ENCODE results near the gene YES1. TPM values are rescaled to one million over a fixed set of nuclear protein-coding genes. Genes with fewer than 3 reads are reported as not detected.
"Not testable (repeated sequence)": the region's sequence is repeated elsewhere in the genome, so short reads cannot be mapped to it uniquely, and the experiment has no call there.

Gene YES1
- total RNA-seq, 1 donor from 2014 or later = 56.0 TPM

DNA sequence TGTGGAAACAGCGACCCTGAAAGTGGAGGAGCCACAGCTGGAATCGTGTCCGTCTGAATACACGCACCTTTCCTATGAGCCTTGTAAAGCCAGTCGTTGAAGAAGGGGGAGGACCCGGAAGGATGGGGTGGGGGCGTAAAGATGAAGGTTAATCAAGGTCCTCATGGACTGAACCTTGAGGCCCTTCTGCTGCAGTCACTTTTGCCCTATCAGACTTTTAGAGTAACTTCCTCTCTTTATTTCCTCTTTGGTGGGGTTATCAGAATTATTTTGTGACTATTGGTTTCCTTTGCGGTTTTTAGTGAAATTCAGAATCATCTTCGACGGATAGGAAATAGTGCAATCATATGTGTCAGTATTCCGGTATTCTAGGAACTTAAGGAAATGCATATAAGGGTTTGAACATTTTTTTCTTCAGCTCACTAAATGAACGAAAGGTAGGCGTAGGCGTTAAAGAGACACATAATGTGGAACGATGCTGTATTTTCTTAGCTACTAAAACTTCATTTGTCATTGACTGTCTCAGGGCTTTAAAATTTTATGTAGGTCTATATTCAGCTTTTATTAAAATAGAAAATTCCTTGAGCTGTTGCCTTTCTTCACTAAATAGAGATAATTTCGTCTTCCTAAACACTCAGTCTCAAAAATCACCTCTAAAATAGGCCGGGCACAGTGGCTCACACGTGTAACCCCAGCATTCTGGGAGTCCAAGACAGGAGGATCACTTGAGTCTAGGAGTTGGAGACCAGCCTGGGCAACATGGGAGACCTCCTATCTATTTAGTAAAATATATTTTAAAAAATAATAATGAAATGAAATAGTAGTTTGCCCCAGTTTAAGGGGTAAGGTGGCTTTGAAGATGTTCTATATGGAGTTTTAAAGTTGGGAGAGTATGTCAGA, 1.4 kb upstream of the YES1 start:
- no peaks in the 10 kb centered on the region for H3K36me3 ChIP-seq
- DNase-seq (no peak), ATAC-seq (no peak)
- no peaks in the 10 kb centered on the region for H3K27me3 ChIP-seq
- peak overlapping the region; percentile 96 for H3K27ac ChIP-seq
- intact Hi-C loops (cut with DNase I) = no loop called here
- TF ChIP-seq, protein P1, sequence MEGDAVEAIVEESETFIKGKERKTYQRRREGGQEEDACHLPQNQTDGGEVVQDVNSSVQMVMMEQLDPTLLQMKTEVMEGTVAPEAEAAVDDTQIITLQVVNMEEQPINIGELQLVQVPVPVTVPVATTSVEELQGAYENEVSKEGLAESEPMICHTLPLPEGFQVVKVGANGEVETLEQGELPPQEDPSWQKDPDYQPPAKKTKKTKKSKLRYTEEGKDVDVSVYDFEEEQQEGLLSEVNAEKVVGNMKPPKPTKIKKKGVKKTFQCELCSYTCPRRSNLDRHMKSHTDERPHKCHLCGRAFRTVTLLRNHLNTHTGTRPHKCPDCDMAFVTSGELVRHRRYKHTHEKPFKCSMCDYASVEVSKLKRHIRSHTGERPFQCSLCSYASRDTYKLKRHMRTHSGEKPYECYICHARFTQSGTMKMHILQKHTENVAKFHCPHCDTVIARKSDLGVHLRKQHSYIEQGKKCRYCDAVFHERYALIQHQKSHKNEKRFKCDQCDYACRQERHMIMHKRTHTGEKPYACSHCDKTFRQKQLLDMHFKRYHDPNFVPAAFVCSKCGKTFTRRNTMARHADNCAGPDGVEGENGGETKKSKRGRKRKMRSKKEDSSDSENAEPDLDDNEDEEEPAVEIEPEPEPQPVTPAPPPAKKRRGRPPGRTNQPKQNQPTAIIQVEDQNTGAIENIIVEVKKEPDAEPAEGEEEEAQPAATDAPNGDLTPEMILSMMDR (IDR thresholded peaks at IDR 0.05) = no peak
- H3K4me1 ChIP-seq = peaks cover 10% of the 10 kb centered on the region
- H3K9me3 ChIP-seq = no peaks in the 10 kb centered on the region
- H3K4me3 ChIP-seq = peak overlapping the region; percentile 90

DNA sequence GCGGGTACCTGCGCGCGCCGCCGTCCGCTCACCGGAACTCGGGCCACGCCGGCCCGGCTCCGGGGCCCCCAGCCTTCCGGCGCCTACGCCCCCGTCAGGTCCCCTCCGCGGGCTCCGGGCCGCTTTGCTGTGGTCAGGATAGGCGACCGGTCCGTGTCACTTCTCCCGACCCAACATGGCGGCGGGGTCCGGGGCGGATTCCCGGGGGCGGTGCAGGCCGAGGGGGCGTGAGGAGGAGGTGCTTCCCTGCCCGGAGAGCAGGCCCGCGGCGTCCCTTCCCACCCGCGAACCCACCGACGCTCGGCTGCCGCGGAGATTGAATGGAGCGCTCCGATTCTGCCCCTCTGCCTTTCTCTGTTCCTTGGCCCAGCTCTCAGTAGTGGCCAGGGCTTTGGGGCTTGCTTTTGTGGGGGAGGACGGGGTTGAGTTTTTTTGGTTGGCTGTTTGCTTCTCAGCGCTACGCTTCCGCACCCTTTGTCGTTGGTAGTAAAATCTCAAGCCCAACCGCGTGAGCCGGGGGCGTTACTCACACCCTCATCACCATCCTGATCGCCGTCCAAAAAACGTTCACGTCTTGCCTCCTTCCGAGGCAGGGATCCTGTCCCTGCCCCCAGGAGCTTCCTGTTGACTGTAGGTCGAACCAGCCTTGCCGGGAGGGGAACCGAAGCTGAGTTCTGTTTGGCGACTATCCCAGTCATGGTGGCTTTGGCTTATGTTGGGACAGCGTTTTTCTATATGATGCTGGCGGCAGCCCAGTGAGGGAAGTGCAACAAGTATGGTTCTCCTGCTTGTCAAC, 532 bp upstream of the YES1 start:
- Histone ChIP-seq H3K4me3 (peak overlapping the region; percentile 90), H3K27me3 (no peaks in the 10 kb centered on the region), H3K4me1 (peaks cover 14% of the 10 kb centered on the region), H3K36me3 (no peaks in the 10 kb centered on the region), H3K9me3 (no peaks in the 10 kb centered on the region), H3K27ac (peak overlapping the region; percentile 96)
- intact Hi-C loops (cut with DNase I) = no loop called here
- ATAC-seq (peak; percentile 68), DNase-seq (peak; percentile 91)
- TF ChIP-seq, protein P1 (IDR thresholded peaks at IDR 0.05) = no peak

DNA sequence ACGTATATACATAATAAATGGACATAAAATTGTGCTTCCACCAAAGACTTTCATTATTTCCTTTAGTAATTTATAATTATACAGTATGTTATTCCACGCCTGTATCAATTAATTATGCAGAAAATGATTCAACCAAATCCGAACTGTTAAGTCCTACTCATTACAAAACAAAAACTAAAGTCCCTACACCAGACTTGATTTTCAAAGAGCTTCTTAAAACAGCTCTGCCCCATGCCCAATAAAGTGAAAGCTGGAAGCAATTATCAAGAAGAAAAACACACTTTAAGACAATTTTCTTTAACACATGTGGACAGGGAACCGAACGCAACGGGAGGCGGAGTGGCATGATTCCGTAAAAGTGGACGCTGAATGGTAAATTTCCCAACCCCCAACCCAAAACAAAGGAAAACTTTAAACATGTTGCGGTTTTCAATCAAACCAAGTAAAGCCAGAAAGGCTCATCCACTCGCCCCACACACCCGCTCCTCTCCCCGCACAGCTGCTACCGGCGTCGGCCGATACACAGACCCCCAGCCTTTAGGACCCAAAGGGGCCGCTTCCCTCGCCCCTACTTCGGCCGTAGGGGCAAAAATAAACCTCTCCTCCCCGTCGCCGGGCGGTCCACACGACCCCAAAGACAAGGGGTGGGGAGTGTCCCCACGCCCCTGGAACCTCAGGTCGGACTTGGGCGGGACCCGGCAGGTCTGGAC, 705 bp downstream of the YES1 start:
- no peaks in the 10 kb centered on the region for H3K27me3 ChIP-seq
- no peak for DNase-seq

DNA sequence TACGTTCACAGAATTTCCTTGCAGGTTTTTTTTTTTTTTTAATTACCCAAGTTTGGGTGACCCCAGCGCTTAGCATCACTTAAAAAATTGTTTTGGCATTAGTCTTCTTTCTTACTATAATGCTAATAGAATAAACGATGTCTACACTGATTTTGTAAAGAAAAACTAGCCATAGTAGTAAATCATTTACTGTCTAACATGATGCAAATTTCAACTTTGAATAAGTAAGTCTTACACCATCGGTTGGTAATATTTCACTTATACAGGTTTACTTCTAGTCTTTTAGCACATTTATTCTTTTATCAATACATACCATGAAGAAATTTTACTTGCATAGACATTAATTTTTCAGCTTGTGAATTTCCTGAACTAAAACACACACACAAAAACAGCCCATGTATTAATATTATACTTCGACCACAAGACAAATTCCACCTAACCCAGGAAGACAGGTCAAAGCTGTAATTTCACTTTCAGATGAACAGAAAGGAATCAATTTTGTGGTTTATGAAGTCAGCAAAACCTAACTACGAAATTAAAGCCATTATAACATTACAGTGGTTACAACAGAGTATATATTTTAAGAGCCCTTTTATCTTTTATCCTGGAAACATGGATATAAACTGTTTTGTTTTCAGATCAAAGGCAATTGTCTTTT, 1.9 kb downstream of the YES1 start:
- Histone ChIP-seq H3K27ac (no peak overlapping the region), H3K4me1 (peaks cover 23% of the 10 kb centered on the region), H3K9me3 (no peaks in the 10 kb centered on the region), H3K4me3 (peak overlapping the region; percentile 90), H3K27me3 (no peaks in the 10 kb centered on the region), H3K36me3 (no peaks in the 10 kb centered on the region)
- intact Hi-C loops (cut with DNase I) = loop anchor here (10.0 kb wide), 1 partner anchor 65 kb away; no protein-coding TSS in a partner anchor
- ATAC-seq = no peak
- no peak for DNase-seq
- TF ChIP-seq, protein P1 (IDR thresholded peaks at IDR 0.05) = no peak

More for the DNA sequence above, 705 bp downstream of the YES1 start:
- Histone ChIP-seq H3K9me3 (no peaks in the 10 kb centered on the region), H3K27ac (peak overlapping the region; percentile 96), H3K4me1 (peaks cover 14% of the 10 kb centered on the region), H3K36me3 (no peaks in the 10 kb centered on the region), H3K4me3 (peak overlapping the region; percentile 90)
- intact Hi-C loops (cut with DNase I) = no loop called here
- TF ChIP-seq, protein P1 (IDR thresholded peaks at IDR 0.05) = no peak
- no peak for ATAC-seq

DNA sequence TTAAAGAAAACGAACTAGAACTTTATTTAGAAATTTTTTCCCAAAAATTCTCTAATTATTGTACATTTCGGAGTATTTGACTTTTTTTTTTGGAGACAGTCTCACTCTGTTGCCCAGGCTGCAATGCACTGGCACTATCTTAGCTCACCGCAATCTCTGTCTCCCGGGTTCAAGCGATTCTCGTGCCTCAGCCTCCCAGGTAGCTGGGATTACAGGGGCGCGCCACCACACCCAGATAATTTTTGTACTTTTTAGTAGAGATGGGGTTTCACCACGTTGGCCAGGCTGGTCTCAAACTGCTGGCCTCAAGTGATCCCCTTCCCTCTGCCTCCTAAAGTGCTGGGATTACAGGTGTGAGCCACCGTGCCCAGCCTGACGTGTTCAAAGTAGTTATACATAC, 2.8 kb downstream of the YES1 start:
- H3K4me1 ChIP-seq = peaks cover 26% of the 10 kb centered on the region
- H3K36me3 ChIP-seq, ATAC-seq, H3K27ac ChIP-seq, H3K27me3 ChIP-seq, DNase-seq, H3K4me3 ChIP-seq, H3K9me3 ChIP-seq: not testable (repeated sequence)
- intact Hi-C loops (cut with DNase I) = loop anchor here (10.0 kb wide), 1 partner anchor 64 kb away; no protein-coding TSS in a partner anchor
